IMR-90 (cell line): ENCODE data around the gene RYK. TPM values are rescaled to one million over a fixed set of nuclear protein-coding genes. Genes with fewer than 3 reads are reported as not detected.

Source experiments
- ATAC-seq: fragments of 200-7000 bp; cut with Tn5 transposase; 2 replicates; pipeline ENCODE4 v1.9.1; 2020; ENCODE audit warnings: low read depth, mild to moderate bottlenecking, moderate library complexity
- BruUV-seq: library from RNA; stranded (reverse); fragments of 400-500 nt; replicated peaks from 2 replicates; lab custom pipeline; 2021; lab: Mats Ljungman, UMichigan
- CTCF ChIA-PET: fragments of 300-600 bp; formaldehyde crosslinking; extraction: SDS; loops from one replicate; lab custom pipeline; 2021; ENCODE audit warnings: antibody characterized with exemption; lab: Yijun Ruan, JAX
- POLR2A ChIA-PET: fragments of 300-600 bp; sonication (Branson Sonifier 250); formaldehyde crosslinking; loops from one replicate; lab custom pipeline; 2022; ENCODE audit warnings: antibody characterized with exemption; ENCODE audit not compliant: unreplicated experiment; lab: Charles Lee
- DNase-seq: peaks from one replicate; pipeline ENCODE4 v3.0.0; 2013
- H2AFZ ChIP-seq: replicated peaks from 2 replicates; pipeline ENCODE3; 2013; ENCODE audit warnings: low read length, mild to moderate bottlenecking; ENCODE audit not compliant: poor library complexity
- H2AK5ac ChIP-seq: 2 replicates; pipeline ENCODE4 v1.6.1; 2013; ENCODE audit warnings: low read depth, low read length, inconsistent platforms
- H2AK9ac ChIP-seq: replicated peaks from 2 replicates; pipeline ENCODE3; 2013; ENCODE audit warnings: mild to moderate bottlenecking, low read depth, low read length, moderate library complexity; ENCODE audit not compliant: poor library complexity
- H2BK120ac ChIP-seq: 2 replicates; pipeline ENCODE4 v1.6.1; 2013; ENCODE audit warnings: low read depth, low read length, inconsistent platforms
- H2BK15ac ChIP-seq: 3 replicates; pipeline ENCODE4 v1.6.1; 2013; ENCODE audit warnings: low read depth, low read length, inconsistent platforms
- H2BK20ac ChIP-seq: 2 replicates; pipeline ENCODE4 v1.6.1; 2013; ENCODE audit warnings: low read depth, mild to moderate bottlenecking, inconsistent platforms, low read length, moderate library complexity
- H2BK5ac ChIP-seq: 2 replicates; pipeline ENCODE4 v1.6.1; 2013; ENCODE audit warnings: mild to moderate bottlenecking, low read depth, low read length, inconsistent platforms; ENCODE audit not compliant: poor library complexity, severe bottlenecking
- H3K14ac ChIP-seq: replicated peaks from 2 replicates; pipeline ENCODE4 v1.6.1; 2013; ENCODE audit warnings: low read depth, low read length, inconsistent platforms
- H3K18ac ChIP-seq: 2 replicates; pipeline ENCODE4 v1.6.1; 2013; ENCODE audit warnings: low read depth, low read length, control low read depth
- H3K23ac ChIP-seq: 2 replicates; pipeline ENCODE4 v1.6.1; 2013; ENCODE audit warnings: low read depth, low read length, inconsistent platforms
- H3K27ac ChIP-seq: 2 replicates; pipeline ENCODE4 v1.5.1; 2013; ENCODE audit warnings: mild to moderate bottlenecking, control low read depth, low read length; ENCODE audit not compliant: insufficient read depth
- H3K27me3 ChIP-seq: 2 replicates; pipeline ENCODE4 v1.6.1; 2013; ENCODE audit warnings: low read length; ENCODE audit not compliant: control insufficient read depth, insufficient read depth
- H3K36me3 ChIP-seq: 2 replicates; pipeline ENCODE4 v1.6.1; 2013; ENCODE audit warnings: low read length, mixed read lengths; ENCODE audit not compliant: control insufficient read depth, insufficient read depth
- H3K4ac ChIP-seq: 2 replicates; pipeline ENCODE4 v1.6.1; 2013; ENCODE audit warnings: low read depth, low read length, inconsistent platforms
- H3K4me1 ChIP-seq: 2 replicates; pipeline ENCODE4 v1.6.1; 2013; ENCODE audit warnings: low read length, mixed read lengths; ENCODE audit not compliant: control insufficient read depth, insufficient read depth
- H3K4me2 ChIP-seq: 2 replicates; pipeline ENCODE4 v1.6.1; 2013; ENCODE audit warnings: low read depth, mild to moderate bottlenecking, control low read depth, low read length, moderate library complexity
- H3K4me3 ChIP-seq: 2 replicates; pipeline ENCODE4 v1.5.1; 2013; ENCODE audit warnings: low read depth, mild to moderate bottlenecking, control low read depth, low read length, moderate library complexity; ENCODE audit not compliant: insufficient read depth
- H3K56ac ChIP-seq: 2 replicates; pipeline ENCODE4 v1.6.1; 2013; ENCODE audit warnings: low read length, inconsistent platforms; ENCODE audit not compliant: insufficient read depth; ENCODE audit errors: extremely low read depth
- H3K79me1 ChIP-seq, 2 experiments: 2 replicates each; pipeline ENCODE4 v1.6.1; 2013; ENCODE audit warnings: low read length in 2 of 2, inconsistent platforms in 1 of 2, low read depth in 1 of 2
- H3K9ac ChIP-seq: 2 replicates; pipeline ENCODE4 v1.6.1; 2013; ENCODE audit warnings: low read depth, low read length, control low read depth
- H3K9me1 ChIP-seq: 2 replicates; pipeline ENCODE4 v1.6.1; 2013; ENCODE audit warnings: low read length, inconsistent platforms; ENCODE audit not compliant: insufficient read depth
- H3K9me3 ChIP-seq: 2 replicates; pipeline ENCODE4 v1.6.1; 2013; ENCODE audit warnings: low read length; ENCODE audit not compliant: control insufficient read depth, insufficient read depth
- H4K20me1 ChIP-seq: 2 replicates; pipeline ENCODE4 v1.6.1; 2013; ENCODE audit warnings: low read length, inconsistent platforms; ENCODE audit not compliant: insufficient read depth
- H4K5ac ChIP-seq: 2 replicates; pipeline ENCODE4 v1.6.1; 2013; ENCODE audit warnings: mild to moderate bottlenecking, low read depth, low read length, control low read depth
- H4K8ac ChIP-seq, 2 experiments: 2 replicates each; pipeline ENCODE4 v1.6.1; 2013; ENCODE audit warnings: low read depth in 2 of 2, low read length in 2 of 2, control low read depth in 1 of 2, inconsistent platforms in 1 of 2
- H4K91ac ChIP-seq: 2 replicates; pipeline ENCODE4 v1.6.1; 2013; ENCODE audit warnings: low read depth, low read length, inconsistent platforms; ENCODE audit not compliant: insufficient read depth
- BHLHE40 ChIP-seq: fragments of 150-350 bp; IDR thresholded peaks from 2 replicates; pipeline ENCODE4 v1.6.1; 2016; ENCODE audit warnings: mild to moderate bottlenecking, low read depth, low read length
- CEBPB ChIP-seq: IDR thresholded peaks from 2 replicates; pipeline ENCODE4 v1.6.1; 2012; ENCODE audit warnings: low read depth, low read length, improper control_type of control experiment
- CHD1 ChIP-seq: IDR thresholded peaks from 2 replicates; pipeline ENCODE4 v1.6.1; 2012; ENCODE audit warnings: low read depth, low read length, improper control_type of control experiment
- ELK1 ChIP-seq: fragments of 150-350 bp; IDR thresholded peaks from 2 replicates; pipeline ENCODE4 v1.6.1; 2016; ENCODE audit warnings: low read depth, mild to moderate bottlenecking, low read length, moderate library complexity, borderline replicate concordance
- FOS ChIP-seq: fragments of 150-350 bp; IDR thresholded peaks from 2 replicates; pipeline ENCODE4 v1.6.1; 2016; ENCODE audit warnings: low read depth, low read length
- MAFK ChIP-seq: IDR thresholded peaks from 2 replicates; pipeline ENCODE4 v1.6.1; 2012; ENCODE audit warnings: low read depth, low read length, improper control_type of control experiment
- MAZ ChIP-seq: IDR thresholded peaks from 2 replicates; pipeline ENCODE4 v1.6.1; 2012; ENCODE audit warnings: low read depth, mild to moderate bottlenecking, low read length, improper control_type of control experiment, moderate library complexity, borderline replicate concordance
- MXI1 ChIP-seq: IDR thresholded peaks from 2 replicates; pipeline ENCODE4 v1.6.1; 2012; ENCODE audit warnings: low read depth, mild to moderate bottlenecking, low read length, moderate library complexity, borderline replicate concordance
- RAD21 ChIP-seq: IDR thresholded peaks from 2 replicates; pipeline ENCODE4 v1.6.1; 2012; ENCODE audit warnings: low read length, improper control_type of control experiment
- RFX5 ChIP-seq: IDR thresholded peaks from 2 replicates; pipeline ENCODE4 v1.8.0; 2012; ENCODE audit warnings: low read depth, mild to moderate bottlenecking, low read length, moderate library complexity
- WGBS, 2 experiments: methylation state at CpG; one replicate each; pipeline versions ENCODE4 v1.1.5 to v1.1.7; 2013; ENCODE audit warnings: missing lambda C conversion rate in 2 of 2; ENCODE audit not compliant: insufficient read length in 1 of 2; ENCODE audit errors: extremely low coverage in 2 of 2; 5-methylcytosine and 5-hydroxymethylcytosine counted together
- dilution Hi-C: fragments of 300-500 bp; cut with HindIII; formaldehyde crosslinking; loops from one replicate; pipeline ENCODE4 v1.14.3; 2018; ENCODE audit warnings: low sequenced_read_pairs; ENCODE audit not compliant: unreplicated experiment
- in situ Hi-C: fragments of 300-500 bp; cut with MboI; formaldehyde crosslinking; loops from 3 replicates; pipeline ENCODE4 v1.14.3; 2019; ENCODE audit warnings: low sequenced_read_pairs, inconsistent platforms, mixed read lengths
- intact Hi-C: fragments of 100-400 bp; cut with micrococcal nuclease; formaldehyde crosslinking; loops from 2 replicates; pipeline ENCODE4 v1.10.0; 2022
- polyA plus RNA-seq, 3 experiments: library from polyadenylated mRNA; depleted of rRNA; stranded (reverse); fragments of >200 nt; gene quantifications; 2 replicates each; pipeline ENCODE4 v1.2.3, GENCODE V29; 2012; ENCODE audit warnings: low replicate concordance in 1 of 3
- total RNA-seq: library from RNA; depleted of rRNA; stranded (reverse); fragments of >200 nt; gene quantifications from 2 replicates; pipeline ENCODE4 v1.2.3, GENCODE V29; 2012
- TF ChIP-seq, protein P1 (sequence below): fragments of 150-350 bp; IDR thresholded peaks from 2 replicates; pipeline ENCODE4 v1.6.1; 2017; ENCODE audit warnings: mild to moderate bottlenecking, antibody characterized with exemption, low read length, low read depth
- TF ChIP-seq, protein P2 (sequence below): conservative IDR thresholded peaks from 2 replicates; pipeline ENCODE4 v1.5.1; 2012; ENCODE audit warnings: mild to moderate bottlenecking, low read depth, low read length, improper control_type of control experiment

The RYK gene
- total and polyA plus RNA-seq, 2 of the 4 experiments (the other 2 are of a cell fraction): 42.4 to 106 TPM

GRCh38 chr3:134134240-134134639 lies 116.4 kb downstream of the RYK start:
- Histone ChIP-seq H3K9me3 (no peaks in the 10 kb centered on the region), H4K20me1 (no peaks in the 10 kb centered on the region), H3K56ac (no peak overlapping the region), H3K4me2 (no peak overlapping the region), H4K5ac (no peak overlapping the region), H4K91ac (no peak overlapping the region), H3K27ac (no peak overlapping the region), H3K9me1 (0 out of 2 replicates have a peak, but pooled peaks cover 5% of the 10 kb centered on the region), H4K8ac (no peak overlapping the region), H2BK5ac (no peak overlapping the region), H3K36me3 (no peaks in the 10 kb centered on the region; the same call in 1 of the 2 replicates), H2BK120ac (no peak overlapping the region), H2AK5ac (no peak overlapping the region), H3K18ac (no peak overlapping the region), H2BK15ac (no peak overlapping the region), H3K4ac (no peak overlapping the region), H2AK9ac (no peak overlapping the region), H3K4me1 (no peaks in the 10 kb centered on the region; the same call in 1 of the 2 replicates), H3K14ac (no peak overlapping the region), H3K9ac (no peak overlapping the region), H3K4me3 (no peak overlapping the region), H3K23ac (no peak overlapping the region), H3K27me3 (no peaks in the 10 kb centered on the region), H2AFZ (no peak overlapping the region), H3K79me1 (no peaks in the 10 kb centered on the region), H2BK20ac (no peak overlapping the region)
- no peak for ATAC-seq
- no TSS peak for BruUV-seq
- intact Hi-C loops (no loop called here), dilution Hi-C loops (no loop called here), in situ Hi-C loops (no loop called here)
- WGBS, 2 experiments: 80% methylated on average over 1 of the region's 1 CpG; no CpG with 5 or more reads in 1 of the 2 experiments
- POLR2A ChIA-PET: no interaction called here
- DNase-seq: no peak
- CTCF ChIA-PET: interaction anchor here (0.8 kb wide), 1 partner anchor 14 kb away, joined by 3 read pairs; no protein-coding TSS in a partner anchor
- TF ChIP-seq BHLHE40 (no peak), RFX5 (no peak), CHD1 (no peak), MAFK (no peak), CEBPB (no peak), FOS (no peak), MAZ (no peak), ELK1 (no peak), RAD21 (no peak), MXI1 (no peak)
- TF ChIP-seq, protein P1, sequence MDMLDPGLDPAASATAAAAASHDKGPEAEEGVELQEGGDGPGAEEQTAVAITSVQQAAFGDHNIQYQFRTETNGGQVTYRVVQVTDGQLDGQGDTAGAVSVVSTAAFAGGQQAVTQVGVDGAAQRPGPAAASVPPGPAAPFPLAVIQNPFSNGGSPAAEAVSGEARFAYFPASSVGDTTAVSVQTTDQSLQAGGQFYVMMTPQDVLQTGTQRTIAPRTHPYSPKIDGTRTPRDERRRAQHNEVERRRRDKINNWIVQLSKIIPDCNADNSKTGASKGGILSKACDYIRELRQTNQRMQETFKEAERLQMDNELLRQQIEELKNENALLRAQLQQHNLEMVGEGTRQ: no peak
- TF ChIP-seq, protein P2, sequence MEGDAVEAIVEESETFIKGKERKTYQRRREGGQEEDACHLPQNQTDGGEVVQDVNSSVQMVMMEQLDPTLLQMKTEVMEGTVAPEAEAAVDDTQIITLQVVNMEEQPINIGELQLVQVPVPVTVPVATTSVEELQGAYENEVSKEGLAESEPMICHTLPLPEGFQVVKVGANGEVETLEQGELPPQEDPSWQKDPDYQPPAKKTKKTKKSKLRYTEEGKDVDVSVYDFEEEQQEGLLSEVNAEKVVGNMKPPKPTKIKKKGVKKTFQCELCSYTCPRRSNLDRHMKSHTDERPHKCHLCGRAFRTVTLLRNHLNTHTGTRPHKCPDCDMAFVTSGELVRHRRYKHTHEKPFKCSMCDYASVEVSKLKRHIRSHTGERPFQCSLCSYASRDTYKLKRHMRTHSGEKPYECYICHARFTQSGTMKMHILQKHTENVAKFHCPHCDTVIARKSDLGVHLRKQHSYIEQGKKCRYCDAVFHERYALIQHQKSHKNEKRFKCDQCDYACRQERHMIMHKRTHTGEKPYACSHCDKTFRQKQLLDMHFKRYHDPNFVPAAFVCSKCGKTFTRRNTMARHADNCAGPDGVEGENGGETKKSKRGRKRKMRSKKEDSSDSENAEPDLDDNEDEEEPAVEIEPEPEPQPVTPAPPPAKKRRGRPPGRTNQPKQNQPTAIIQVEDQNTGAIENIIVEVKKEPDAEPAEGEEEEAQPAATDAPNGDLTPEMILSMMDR: no peak
